Raji (cell line): Measurements from ENCODE around the gene LRPAP1.

Experiments used
- POLR2A ChIP-seq: IDR thresholded peaks from 2 replicates; pipeline ENCODE4 v1.6.1; 2011; ENCODE audit warnings: low read depth, low read length, control low read depth; ENCODE audit not compliant: insufficient read depth

LRPAP1 gene

DNA sequence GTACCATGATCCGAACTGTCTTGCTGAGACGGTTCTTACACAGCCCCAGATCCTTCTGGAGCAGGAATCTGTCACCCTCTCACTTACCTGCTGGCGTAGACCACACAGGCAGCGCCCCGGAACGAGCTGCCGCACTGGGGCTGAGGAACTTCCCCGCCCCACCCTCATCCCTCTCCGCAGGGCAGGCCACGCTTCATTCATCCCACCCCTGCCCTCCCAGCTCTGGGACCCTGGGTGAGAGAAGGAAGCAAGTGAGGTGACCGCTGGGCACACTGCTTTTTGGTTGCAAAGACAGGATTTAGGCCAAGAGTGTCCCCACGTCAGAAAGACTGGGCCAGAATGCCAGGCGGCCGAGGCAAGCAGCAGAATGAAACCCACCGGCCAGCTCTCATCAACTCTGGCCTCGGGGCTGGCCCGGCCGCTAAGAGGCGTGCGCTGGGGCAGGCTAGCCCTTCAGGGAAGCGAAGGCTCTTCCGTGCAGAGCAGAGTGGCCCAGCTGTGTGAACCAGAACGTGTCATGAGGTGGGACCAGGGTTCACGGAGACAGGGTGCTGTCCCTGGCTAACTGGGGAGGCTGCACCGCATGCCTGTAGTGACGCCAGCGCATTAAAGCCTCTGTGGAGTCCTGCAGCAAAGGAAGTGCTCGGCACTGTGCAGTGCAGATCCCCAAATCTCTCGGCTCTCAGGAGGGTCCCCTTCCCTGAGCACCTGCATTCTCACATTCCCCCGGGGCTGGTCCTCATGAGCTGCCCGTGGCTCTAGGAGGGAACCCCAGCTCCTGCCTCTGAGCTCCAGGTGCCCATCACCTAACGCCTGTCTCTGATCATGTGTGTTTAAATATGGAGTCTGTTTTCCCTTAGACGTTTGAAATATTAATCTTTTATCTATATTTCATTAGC is 6.4 kb downstream of the LRPAP1 start:
- TF ChIP-seq POLR2A = no peak

DNA sequence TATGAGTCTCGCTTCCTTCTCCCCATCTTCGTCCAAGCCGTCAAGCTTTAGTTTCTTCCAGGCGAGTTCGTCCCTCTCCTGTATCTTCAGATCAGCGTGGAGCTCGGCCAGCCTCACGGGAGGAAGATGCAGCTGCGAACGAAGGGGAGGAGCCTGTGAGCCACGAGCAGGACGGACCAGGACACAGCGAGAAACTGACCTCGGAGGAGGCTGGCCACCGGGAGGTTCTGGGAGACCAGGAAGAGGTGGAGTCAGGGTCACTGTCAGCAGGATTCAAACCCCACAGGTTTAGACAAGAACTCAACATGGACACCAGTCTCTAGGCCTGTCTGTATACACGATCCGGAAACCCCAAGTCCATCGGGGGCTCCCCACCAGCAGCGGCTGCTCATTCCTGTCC is 7.3 kb downstream of the LRPAP1 start:
- no peak for TF ChIP-seq POLR2A

DNA sequence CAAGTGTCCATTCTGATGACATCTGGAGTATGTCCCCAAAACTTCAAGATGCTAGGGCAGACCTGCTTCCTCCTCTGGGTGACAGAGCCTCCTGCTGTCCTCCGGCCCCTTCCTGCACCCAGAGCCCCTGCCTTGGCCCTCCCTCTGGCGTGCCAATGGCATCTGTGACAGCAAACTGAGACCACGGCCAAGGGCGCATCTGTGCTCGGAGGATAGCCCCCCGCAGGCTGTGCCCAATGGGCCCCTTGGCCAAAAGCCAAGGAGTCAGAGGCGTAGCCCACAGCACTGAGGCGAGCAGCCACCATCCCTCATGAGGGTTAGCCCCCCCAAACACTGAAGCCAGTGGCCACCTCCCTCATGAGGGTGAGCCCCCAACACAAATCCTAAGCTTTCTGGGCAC is 7.9 kb downstream of the LRPAP1 start:
- no peak for TF ChIP-seq POLR2A

DNA sequence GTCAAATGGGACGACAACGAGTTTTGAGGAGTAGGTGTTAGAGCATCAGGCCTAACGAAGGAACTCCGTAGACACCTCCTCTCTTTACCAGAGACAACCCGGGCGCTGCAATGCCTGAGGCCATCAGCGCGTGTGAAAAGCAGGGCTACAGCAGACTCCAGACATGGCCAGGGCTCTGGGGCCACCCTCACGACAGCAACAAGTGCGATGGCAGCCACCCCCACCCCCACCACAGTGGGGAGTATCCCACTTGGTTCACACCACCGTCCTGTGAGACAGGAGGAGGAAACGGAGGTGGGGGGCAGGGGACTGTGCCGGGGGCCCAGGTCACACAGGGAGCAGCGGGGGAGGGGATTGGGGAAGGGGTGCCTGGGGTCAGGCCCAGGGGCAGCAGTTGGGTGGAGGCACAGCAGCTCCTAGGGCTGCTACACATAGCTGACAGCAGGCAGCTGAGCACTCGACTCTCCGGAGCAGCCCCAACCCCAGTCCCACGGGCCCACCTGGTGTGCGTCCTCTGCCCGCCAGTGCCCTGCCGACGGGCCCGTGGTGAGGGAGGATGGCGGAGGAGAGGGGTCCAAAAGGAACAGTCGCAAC is 8.5 kb downstream of the LRPAP1 start:
- TF ChIP-seq POLR2A = no peak

DNA sequence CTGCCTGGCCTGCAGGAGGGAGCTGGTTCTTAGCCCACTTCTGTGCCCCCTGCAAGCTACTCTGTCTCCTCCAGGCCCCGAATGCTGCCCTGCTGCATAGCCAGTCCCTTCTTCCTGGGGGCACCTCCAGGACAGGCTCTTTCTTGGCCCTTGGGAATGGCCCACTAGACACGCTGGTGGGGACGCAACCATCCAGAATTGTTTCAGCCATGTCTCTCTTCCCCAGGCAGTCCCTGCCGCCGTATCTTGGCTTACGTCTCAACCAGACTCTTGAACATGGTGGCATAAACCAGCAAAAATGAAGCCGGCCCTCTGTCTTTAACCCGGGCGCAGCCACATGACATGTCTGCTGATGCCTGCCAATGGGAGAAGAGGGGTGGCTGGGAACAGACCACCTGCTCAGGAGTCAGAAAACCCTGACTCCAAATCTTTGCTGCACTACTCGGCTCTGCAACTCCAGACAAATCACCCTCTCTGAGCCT is 9.0 kb downstream of the LRPAP1 start:
- TF ChIP-seq POLR2A = no peak

DNA sequence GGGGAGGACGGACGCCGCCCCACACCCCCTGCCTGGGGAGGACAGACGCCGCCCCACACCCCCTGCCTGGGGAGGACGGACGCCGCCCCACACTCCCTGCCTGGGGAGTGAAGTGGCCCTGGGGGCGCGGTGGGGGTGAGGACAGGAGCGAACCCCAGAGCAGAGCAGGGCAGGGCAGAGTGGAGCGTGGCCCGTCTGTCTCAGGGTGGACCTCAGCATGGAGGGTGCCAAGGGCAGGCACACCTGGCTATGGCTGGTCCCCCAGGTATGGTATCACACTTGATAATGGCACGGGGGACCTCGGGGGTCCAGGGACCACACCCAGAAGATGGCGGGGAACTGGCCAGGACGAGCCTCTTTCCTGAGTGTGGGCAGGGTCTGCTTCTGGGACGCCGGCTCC is 9.6 kb downstream of the LRPAP1 start:
- TF ChIP-seq POLR2A = no peak

DNA sequence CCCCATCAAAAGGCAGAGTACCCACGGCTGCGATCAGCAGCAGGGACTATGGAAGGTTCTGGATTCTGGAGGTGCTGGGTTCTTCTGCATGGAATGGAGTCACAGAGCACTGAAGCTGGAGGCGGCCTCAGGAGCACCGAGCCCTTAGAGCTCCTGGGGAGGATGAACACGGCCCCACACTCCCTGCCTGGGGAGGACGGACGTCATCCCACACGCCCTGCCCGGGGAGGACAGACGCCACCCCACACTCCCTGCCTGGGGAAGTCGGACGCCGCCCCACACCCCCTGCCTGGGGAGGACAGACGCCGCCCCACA is 9.9 kb downstream of the LRPAP1 start:
- no peak for TF ChIP-seq POLR2A

DNA sequence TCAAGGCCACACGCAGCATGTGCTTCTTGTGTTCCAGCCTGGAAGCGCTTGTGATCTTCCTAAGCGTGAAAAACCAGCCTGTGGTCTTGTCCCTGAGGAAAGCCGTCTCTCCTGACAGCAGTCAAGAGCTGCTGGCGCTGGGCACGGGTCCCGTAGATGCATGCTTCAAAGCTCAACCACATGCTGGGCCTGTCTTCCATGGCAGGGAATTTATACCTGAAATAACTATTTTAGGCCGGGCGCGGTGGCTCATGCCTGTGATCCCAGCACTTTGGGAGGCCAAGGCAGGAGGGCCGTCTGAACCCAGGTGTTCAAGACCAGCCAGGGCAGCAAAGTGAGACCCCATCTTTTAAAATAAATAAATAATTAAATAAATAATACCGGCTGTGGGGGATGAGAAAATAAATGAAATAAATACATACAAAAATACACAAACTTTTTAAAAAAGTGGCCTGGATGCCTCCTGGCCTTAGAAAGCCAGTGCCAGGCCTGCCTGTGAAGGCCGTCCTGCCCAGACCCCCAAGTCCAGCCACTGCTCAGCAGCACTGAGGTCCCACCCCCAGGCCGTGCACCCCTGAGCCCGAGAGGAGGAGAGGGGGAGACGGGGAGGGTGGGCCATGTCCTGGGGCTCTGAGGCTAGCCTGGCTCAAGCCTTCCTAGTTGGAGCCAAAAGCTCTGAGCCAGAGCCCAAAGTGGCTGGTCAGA is 10.4 kb downstream of the LRPAP1 start:
- TF ChIP-seq POLR2A = no peak

DNA sequence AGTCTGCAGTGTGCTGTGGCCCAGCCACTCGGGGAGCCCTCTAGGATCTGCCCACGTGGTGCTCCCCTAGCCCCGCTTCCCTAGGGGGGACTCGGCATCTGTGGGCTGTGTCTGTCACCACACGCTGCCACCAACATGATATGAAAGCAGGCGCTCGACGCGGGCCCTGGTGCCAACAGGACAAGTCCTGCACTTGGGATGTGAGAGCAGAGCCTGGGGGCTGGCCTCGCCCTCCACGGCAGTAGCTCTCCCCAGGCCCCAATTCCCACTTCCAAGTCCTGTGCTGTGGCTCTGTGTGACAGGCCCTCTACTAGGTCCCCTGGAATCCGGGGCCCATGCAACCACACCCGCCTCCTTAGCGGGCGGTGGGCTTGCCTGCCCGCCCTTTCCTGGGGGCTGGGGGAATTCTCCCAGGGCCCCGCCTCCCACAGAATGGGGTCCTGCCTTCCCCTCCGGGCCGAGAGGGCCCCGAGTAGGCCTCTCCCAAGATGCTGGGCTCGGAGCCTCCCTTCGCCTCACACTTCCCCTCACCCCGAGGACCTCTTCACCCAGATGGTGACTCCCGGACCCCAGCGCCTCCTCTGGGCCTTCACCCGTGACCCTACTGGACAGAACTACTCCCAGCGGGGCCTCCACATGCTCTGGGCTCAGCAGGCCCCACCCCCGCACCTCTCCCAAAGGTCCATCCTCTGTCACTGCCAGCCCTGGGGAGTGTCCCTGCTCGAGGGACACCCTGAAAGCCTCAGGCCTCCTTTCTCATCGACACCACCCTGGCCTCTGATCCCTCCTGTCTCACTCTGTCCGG is 11.2 kb downstream of the LRPAP1 start:
- TF ChIP-seq POLR2A = no peak

DNA sequence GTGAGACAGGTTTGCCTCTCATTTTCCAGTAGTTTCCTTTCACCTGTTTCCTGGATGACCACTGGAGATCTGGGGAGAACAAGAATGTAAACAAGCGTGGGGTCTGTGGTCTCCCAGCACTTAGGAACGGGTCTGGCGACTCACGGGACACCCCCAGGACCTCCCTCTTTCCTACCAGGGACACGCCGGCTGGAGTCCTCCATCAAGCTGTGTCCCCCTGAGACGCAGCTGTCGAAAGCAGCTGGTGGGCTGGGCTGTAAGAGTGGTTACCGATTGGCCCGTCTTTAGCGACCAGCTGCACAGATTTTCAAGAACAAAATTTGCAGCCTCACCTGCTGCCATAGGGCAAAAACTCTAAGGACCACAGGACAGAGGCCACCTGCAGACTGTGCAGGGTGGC is 11.9 kb downstream of the LRPAP1 start:
- TF ChIP-seq POLR2A = no peak

DNA sequence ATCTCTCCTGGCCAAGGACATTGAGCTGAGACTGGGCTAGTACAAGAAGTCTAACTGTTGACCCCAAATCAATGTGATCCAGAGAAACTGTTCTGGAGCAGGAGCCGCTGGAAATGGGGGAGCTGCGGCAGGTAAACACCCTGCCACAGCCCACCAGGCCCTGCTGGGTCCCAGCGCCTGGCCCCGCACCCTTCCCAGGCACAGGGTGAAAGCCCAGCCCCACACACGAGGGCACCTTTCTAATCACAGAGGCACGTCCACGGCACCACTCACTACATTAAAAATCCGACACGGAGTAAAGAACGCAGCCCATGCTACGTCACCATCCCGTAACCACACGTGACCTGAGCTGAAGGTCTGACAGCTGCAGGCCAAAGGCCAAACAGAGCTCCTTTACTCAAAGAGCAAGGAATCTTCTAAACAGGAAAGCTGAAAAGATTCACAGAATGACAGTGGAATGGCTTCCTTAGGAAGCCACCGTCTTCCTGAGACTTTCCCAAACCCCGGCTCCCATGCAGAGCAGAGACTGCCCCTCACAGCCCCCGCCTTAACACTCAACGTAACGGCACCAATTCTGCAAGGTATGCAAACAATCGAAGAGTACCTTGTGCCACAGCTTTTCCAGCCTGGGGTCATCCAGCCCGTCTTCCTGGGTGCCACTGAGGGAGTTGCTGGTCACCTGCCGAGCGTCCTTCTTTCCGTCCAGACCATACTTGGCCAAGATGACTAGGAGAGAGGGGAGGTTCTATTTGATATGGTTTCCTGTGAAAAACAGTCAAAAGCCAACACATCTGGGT is 12.6 kb downstream of the LRPAP1 start:
- TF ChIP-seq POLR2A = no peak

DNA sequence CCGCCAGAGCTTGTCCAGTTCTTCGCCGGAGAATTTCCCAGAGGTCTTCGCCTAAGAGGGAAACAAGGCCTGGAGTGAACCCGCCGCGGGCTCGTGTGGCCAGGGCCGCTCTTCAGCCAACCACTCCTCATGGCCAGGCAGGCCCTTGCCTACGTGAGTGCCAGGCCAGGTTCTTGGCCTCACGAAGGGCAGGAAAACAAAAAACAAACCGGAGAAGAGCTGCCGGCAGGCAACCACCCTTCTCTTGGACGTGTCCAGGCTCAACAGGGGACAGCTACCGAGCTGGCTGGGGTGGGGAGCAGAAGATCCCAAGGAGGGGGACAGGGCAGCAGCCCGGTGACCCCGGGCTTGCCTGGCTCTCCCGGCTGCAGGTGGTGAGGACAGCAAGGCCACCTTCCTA is 13.3 kb downstream of the LRPAP1 start:
- no peak for TF ChIP-seq POLR2A

DNA sequence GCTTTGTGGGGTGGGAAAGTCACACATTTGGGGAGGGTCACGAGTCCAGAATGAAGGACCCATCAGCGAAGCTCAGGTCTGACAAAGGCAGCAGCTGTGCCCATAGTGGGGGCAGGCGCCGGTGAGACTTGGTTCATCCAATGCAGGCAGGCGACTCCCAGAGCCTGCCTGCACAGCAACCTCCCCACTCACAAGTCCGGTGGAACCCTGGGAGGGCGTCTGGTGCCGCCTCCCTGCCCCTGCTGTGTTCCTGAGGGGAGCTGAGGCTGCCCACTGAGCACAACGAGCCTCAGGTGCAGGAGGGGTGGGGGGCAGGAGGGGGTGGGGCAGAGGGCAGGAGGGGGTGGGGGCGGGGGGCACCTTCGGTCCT is 13.7 kb downstream of the LRPAP1 start:
- no peak for TF ChIP-seq POLR2A

DNA sequence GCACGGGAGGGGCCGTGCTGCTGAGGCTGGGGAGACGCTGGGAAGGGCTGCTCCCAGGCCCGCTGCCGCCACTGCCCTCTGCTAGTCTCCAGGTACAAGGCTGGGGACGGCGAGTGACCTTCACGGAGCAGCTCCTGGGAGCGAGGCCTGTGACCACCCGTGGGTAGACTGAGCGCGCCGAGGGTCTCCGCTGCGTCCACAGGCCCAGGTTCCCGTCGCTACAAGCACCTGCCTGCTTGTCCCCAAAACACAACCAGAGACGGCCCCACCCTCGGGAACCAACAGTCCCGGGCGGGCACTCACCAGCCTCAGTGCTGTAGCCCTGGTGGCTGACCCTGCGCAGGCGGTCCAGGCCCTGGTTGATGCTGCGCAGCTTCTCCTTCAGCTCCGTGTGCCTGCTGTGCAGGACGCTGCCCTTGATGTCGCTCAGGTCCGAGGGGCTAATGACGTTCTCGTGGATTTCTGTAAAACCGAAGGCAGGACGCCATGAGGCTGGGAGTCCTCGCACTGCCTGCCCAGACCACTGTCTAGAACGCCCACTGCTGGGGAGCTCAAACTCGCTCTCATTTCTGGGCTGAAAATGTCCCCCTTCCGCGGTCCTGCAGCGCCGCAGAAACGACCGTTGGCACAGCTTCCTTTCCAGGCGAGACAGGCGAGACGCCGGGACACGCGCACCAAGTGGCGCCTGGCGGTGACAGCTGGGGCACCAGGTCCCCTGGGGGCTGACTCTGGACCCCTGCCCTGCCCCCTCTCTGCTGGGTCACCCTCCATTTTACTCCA is 14.3 kb downstream of the LRPAP1 start:
- no peak for TF ChIP-seq POLR2A
